ENCODE data around the gene TTLL1.

DNA sequence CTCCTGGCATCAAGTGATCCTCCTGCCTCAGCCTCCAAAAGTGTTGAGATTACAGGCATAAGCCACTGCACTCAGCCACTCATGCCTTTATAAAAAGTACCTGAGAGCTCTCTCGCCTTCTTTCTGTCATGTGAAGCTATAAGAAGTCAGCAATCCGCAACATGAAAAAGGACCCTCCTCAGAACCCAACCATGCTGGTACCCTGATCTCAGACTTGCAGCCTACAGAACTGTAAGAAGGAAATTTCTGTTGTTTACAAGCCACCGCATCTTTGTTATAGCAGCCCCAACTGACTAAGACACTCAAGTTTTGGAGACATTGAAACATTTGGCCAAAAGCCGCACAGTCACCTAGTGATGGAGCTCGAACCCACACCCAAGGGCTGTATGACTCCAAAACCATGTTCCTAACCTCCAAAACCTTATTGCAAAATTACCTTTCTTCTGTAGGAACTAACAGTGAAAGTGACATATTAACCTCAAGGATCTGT is 83.1 kb downstream of the TTLL1 start:
- TF ChIP-seq, protein P1, sequence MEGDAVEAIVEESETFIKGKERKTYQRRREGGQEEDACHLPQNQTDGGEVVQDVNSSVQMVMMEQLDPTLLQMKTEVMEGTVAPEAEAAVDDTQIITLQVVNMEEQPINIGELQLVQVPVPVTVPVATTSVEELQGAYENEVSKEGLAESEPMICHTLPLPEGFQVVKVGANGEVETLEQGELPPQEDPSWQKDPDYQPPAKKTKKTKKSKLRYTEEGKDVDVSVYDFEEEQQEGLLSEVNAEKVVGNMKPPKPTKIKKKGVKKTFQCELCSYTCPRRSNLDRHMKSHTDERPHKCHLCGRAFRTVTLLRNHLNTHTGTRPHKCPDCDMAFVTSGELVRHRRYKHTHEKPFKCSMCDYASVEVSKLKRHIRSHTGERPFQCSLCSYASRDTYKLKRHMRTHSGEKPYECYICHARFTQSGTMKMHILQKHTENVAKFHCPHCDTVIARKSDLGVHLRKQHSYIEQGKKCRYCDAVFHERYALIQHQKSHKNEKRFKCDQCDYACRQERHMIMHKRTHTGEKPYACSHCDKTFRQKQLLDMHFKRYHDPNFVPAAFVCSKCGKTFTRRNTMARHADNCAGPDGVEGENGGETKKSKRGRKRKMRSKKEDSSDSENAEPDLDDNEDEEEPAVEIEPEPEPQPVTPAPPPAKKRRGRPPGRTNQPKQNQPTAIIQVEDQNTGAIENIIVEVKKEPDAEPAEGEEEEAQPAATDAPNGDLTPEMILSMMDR (IDR thresholded peaks at IDR 0.05) = no peak
- TF ChIP-seq EZH2 (IDR thresholded peaks at IDR 0.05) = no peak

Data from neural progenitor cell (in vitro differentiated cells).